ENCODE data around the gene PARP12.

The PARP12 gene

GRCh38 chr7:140059273-140060242 is 3.2 kb downstream of the PARP12 start:
- DNase-seq (ENCODE audit: insufficient read length, low spot score) (peak; percentile 41), FAIRE-seq (no peak)

GRCh38 chr7:140058517-140058916 is 4.2 kb downstream of the PARP12 start:
- DNase-seq (ENCODE audit: insufficient read length, low spot score) (no peak), FAIRE-seq (no peak)

DNA sequence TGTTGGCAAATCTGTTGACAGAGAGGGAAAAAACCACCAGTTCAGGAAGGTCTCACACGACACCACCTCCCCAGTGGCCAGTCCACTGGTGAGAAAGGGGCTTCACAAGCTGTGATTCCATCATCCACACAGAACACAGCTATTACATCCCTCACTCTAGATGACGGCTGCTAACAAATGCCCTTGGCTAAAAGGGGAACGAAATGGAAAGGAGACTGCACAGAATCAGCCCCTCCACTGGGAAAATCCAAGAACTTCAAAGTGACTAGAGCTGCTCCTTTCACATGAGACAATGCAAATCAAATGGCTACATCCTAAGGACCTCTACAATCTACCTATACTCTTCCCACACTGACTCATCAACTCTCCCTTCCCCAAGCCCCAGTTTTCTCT is 5.6 kb downstream of the PARP12 start:
- no peak for FAIRE-seq

GRCh38 chr7:140056431-140057142 is 6.2 kb downstream of the PARP12 start:
- no peak for FAIRE-seq

More for the DNA sequence above, 5.6 kb downstream of the PARP12 start:
- no peak for DNase-seq (ENCODE audit: insufficient read length, low spot score)

GRCh38 chr7:140055833-140056232 is 6.9 kb downstream of the PARP12 start:
- DNase-seq (ENCODE audit: insufficient read length, low spot score) (no peak), FAIRE-seq (no peak)

More at GRCh38 chr7:140056431-140057142, 6.2 kb downstream of the PARP12 start:
- no peak for DNase-seq (ENCODE audit: insufficient read length, low spot score)

GRCh38 chr7:140054751-140055150 is 8.0 kb downstream of the PARP12 start:
- no peak for FAIRE-seq
- DNase-seq (ENCODE audit: insufficient read length, low spot score), result no peak

DNA sequence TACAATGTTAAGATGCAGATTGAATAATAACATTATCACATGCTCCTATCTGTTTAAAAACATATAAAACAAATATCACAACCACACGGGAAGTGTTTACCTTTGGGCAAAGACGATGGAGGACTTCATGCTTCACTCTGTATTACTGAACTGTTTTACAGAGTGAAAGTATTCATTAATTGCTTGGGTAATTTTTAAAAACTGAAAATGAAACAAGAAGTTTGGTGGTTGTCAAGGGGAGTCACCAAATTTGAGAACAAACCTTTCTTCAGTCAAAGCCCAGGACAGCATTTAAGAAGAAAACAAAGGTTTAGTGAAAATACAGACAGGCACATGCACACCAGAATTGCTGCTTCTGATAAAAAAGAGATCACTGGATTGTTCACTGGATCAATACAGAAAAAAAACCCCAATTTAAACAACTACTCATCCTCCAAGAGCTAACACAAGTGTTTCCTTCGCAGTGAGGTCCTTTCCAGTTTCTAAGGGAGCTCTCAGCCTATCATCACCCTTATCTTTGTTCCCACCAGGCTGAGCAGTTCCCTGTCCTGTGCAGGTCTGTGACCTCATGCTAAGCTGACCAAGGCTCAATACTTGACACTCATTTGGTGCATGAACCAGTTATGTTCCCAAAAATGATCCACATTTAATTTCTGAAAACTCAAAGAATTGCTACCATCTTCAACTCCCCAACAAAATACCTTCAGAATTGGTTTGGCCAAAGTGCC is 8.8 kb downstream of the PARP12 start:
- FAIRE-seq (no peak), DNase-seq (ENCODE audit: insufficient read length, low spot score) (no peak)

DNA sequence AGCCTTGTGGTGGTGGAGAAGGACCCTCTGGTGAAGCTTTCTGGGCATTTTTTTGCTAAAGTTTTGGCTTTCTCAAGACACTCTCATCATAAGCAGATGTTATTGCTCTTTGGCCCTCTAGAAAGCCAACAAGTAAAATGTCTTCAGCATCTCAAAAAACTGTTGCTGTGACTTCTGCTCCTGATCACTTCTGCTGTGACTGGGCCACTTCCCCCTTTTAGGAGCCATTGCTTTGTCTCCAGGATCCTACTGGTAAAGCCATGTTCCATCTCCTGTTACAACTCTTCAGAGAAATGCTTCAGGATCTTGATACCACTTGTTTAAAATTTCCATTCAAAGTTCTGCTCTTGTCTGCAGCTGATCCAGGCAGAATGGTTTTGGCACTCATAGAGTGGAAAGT is 10.9 kb downstream of the PARP12 start:
- FAIRE-seq, result no peak
- DNase-seq (ENCODE audit: insufficient read length, low spot score), result no peak

DNA sequence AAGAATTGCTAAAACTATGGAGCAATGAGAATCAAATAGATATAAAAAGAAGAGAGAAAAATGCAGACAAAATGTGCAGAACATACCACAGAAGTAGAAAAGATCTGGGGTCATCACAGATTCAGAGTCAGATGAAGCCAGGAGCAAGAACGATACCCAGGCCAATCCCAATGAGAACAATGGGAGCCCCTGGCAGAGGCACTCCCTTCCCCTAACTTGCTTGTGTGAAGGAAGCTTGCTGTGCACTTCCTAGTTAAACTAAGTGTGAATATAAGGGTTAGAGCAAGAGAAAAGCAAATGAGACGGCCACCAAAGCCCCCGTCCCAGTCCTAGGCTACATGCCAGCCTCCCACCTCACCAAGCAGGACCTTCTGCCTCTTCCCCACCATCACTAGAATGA is 12.7 kb downstream of the PARP12 start:
- FAIRE-seq (no peak), DNase-seq (ENCODE audit: insufficient read length, low spot score) (no peak)

- no peak for FAIRE-seq
- no peak for DNase-seq (ENCODE audit: insufficient read length, low spot score)
Measured at GRCh38 chr7:140049339-140050024, 13.3 kb downstream of the PARP12 start.

GRCh38 chr7:140048989-140049338 is 13.8 kb downstream of the PARP12 start:
- DNase-seq (ENCODE audit: insufficient read length, low spot score) (no peak), FAIRE-seq (no peak)

GRCh38 chr7:140048138-140048537 is 14.6 kb downstream of the PARP12 start:
- FAIRE-seq, result no peak
- DNase-seq (ENCODE audit: insufficient read length, low spot score), result no peak

- FAIRE-seq (no peak), DNase-seq (ENCODE audit: insufficient read length, low spot score) (no peak)
Measured at GRCh38 chr7:140047197-140047596, 15.6 kb downstream of the PARP12 start.

GRCh38 chr7:140045697-140046096 is 17.1 kb downstream of the PARP12 start:
- no peak for FAIRE-seq
- DNase-seq (ENCODE audit: insufficient read length, low spot score), result no peak

GRCh38 chr7:140044251-140044650 is 18.5 kb downstream of the PARP12 start:
- FAIRE-seq, result no peak
- no peak for DNase-seq (ENCODE audit: insufficient read length, low spot score)

GRCh38 chr7:140042386-140042670 is 20.4 kb downstream of the PARP12 start:
- FAIRE-seq (no peak), DNase-seq (ENCODE audit: insufficient read length, low spot score) (no peak)

GRCh38 chr7:140041659-140042385 is 20.9 kb downstream of the PARP12 start:
- no peak for FAIRE-seq
- DNase-seq (ENCODE audit: insufficient read length, low spot score), result no peak

- DNase-seq (ENCODE audit: insufficient read length, low spot score) (no peak), FAIRE-seq (no peak)
Measured at GRCh38 chr7:140039896-140040295, 22.9 kb downstream of the PARP12 start.

- FAIRE-seq, result no peak
- DNase-seq (ENCODE audit: insufficient read length, low spot score), result no peak
Measured at GRCh38 chr7:140039066-140039465, 23.7 kb downstream of the PARP12 start.

Data from HTR-8/SVneo (cell line).